ENCODE results near the gene TRABD.

DNA sequence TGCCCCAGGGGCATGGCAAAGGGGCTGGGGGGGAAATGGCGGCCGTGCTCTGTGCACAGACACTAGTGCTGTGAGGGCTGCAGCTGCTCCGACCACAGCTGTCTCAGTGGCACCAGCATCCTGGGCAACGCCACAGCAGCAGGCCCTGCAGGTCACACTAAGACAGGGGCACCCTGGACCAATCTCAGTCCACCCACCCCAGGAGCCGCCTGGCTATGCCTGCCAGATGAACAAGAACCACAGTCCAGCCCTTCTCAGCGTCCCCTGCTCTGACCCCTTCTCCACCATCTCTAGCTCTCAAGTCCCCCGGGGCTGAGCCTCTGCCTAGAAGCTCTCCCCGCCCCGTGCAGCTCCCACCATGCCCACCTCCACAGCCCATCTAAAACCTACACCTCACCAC is 42.7 kb downstream of the TRABD start:
- TF ChIP-seq, protein P1, sequence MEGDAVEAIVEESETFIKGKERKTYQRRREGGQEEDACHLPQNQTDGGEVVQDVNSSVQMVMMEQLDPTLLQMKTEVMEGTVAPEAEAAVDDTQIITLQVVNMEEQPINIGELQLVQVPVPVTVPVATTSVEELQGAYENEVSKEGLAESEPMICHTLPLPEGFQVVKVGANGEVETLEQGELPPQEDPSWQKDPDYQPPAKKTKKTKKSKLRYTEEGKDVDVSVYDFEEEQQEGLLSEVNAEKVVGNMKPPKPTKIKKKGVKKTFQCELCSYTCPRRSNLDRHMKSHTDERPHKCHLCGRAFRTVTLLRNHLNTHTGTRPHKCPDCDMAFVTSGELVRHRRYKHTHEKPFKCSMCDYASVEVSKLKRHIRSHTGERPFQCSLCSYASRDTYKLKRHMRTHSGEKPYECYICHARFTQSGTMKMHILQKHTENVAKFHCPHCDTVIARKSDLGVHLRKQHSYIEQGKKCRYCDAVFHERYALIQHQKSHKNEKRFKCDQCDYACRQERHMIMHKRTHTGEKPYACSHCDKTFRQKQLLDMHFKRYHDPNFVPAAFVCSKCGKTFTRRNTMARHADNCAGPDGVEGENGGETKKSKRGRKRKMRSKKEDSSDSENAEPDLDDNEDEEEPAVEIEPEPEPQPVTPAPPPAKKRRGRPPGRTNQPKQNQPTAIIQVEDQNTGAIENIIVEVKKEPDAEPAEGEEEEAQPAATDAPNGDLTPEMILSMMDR (IDR thresholded peaks at IDR 0.05), result no peak
- TF ChIP-seq, protein P2, sequence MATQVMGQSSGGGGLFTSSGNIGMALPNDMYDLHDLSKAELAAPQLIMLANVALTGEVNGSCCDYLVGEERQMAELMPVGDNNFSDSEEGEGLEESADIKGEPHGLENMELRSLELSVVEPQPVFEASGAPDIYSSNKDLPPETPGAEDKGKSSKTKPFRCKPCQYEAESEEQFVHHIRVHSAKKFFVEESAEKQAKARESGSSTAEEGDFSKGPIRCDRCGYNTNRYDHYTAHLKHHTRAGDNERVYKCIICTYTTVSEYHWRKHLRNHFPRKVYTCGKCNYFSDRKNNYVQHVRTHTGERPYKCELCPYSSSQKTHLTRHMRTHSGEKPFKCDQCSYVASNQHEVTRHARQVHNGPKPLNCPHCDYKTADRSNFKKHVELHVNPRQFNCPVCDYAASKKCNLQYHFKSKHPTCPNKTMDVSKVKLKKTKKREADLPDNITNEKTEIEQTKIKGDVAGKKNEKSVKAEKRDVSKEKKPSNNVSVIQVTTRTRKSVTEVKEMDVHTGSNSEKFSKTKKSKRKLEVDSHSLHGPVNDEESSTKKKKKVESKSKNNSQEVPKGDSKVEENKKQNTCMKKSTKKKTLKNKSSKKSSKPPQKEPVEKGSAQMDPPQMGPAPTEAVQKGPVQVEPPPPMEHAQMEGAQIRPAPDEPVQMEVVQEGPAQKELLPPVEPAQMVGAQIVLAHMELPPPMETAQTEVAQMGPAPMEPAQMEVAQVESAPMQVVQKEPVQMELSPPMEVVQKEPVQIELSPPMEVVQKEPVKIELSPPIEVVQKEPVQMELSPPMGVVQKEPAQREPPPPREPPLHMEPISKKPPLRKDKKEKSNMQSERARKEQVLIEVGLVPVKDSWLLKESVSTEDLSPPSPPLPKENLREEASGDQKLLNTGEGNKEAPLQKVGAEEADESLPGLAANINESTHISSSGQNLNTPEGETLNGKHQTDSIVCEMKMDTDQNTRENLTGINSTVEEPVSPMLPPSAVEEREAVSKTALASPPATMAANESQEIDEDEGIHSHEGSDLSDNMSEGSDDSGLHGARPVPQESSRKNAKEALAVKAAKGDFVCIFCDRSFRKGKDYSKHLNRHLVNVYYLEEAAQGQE (IDR thresholded peaks at IDR 0.05; ENCODE audit: insufficient read depth in 1 of 2, low read depth in 2 of 2, low read length in 1 of 2), result no peak
- TF ChIP-seq POLR2AphosphoS5 (IDR thresholded peaks at IDR 0.05; ENCODE audit: low read depth, low read length) (no peak), TCF7L2 (IDR thresholded peaks at IDR 0.05; ENCODE audit: low read depth, low read length) (no peak), SIN3A (IDR thresholded peaks at IDR 0.05; ENCODE audit: borderline replicate concordance, insufficient read depth, low read depth, low read length) (no peak)
